ENCODE data around the gene CKB.

Gene CKB

DNA sequence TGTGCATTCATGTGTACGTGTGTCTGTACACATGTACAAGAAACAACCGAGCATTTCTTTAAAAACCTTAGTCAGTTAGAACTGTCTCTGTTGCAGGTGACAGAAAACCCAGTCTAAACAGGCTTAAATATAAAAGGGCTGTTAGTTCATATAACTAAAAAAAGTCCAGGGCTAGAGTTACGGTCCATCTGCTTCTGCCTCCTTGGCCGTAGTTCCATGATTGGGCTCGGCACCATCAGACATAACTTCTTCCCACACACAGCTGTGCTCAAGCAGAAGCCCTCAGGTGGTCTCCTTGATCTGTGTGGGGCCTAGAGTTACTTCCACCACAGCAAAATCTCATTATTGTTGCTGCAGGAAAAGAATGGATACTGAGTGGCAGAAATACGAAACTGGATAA, 34.6 kb downstream of the CKB start:
- no peak for DNase-seq (ENCODE audit: low read depth)

DNA sequence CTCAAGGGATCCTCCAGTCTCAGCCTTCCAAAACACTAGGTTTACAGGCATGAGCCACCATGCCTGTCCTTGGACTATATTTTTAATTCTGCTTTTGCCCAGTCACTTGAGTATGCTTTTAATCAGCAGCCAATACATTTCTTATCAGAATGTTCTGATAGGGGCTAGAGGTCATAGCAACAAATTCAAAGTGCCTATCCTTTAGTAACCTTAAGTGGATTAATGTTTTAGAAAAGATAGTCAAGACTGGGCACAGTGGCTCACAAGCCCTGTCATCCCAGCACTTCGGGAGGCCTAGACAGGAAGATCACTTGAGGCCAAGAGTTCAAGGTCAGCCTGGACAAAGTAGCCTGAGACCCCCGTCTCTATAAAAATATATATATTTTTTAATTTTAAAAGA, 37.1 kb downstream of the CKB start:
- DNase-seq (ENCODE audit: low read depth): no peak

DNA sequence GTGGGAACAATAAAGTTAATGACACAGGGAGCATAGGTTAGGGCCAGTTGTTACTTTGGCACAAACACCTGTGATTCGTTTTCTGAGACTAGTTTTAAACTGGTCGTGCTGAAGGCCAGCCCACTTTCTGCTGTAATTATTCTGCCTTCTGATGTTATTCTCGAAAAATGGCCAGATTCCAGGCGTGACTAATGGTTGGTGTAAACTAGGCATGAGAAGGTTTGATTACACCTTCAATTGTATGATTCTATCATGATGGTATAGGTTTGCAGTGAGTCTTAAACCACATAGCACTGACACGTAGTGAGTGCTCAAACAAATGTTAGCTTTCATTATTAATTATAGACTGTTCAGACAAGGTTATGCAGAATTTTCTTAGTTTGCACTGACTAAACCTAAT, 39.0 kb downstream of the CKB start:
- DNase-seq (ENCODE audit: low read depth): peak; percentile 85

DNA sequence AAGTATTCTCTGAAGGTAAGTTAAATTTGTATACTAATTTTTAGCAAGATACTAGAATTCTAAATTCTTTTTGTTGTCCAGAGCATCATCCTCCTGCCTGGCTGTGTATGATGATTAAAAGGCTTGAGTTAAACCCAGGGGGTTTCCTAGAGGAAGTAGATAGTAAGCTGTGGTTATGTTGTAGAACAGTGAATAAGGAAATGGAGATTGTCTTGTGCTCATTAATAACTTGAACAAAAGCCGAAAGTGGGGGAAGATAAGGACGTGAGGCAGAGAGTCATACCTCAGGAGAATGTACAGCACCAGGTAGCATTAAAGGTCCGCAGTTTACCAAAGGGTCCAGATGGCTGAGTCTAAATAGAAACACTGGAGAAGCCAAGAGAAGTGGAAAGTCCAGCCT, 42.0 kb downstream of the CKB start:
- no peak for DNase-seq (ENCODE audit: low read depth)

DNA sequence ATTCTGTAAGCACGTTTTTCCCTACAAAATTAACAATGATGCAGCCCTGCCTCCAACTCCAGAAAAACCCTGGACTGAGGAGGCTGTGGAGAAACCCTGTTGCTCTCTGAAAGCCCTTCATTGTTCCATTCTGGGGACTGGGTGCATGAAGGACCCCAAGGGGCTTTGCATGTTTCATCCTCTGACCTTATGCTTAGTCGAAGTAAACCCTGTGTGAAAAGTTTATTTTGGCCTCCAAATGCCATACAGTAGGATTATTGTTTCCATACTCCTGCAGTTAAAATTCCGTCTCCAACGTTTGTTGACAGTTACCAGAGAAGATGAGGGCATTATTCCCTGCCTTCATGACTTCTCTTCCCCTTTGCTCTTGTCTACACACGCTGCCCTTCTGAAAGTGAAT, 46.0 kb downstream of the CKB start:
- no peak for DNase-seq (ENCODE audit: low read depth)

GRCh38 chr14:103476065-103476464, 46.6 kb downstream of the CKB start:
- DNase-seq (ENCODE audit: low read depth): no peak

DNA sequence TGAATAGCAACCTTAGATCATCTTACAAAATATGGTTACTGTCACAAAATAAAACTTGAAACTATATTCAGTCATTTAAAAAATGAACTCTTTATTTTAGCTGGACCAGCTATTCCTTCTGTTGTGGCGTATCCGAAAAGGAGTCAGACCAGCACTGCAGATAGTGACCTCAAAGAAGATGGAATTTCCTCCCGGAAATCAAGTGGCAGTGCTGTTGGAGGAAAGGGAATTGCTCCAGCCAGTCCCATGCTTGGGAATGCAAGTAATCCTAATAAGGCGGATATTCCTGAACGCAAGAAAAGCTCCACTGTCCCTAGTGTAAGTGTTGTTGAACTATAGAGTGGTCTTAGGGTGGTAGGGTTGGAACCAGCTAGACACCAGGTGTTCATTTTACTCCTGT, 47.7 kb downstream of the CKB start:
- no peak for DNase-seq (ENCODE audit: low read depth)

DNA sequence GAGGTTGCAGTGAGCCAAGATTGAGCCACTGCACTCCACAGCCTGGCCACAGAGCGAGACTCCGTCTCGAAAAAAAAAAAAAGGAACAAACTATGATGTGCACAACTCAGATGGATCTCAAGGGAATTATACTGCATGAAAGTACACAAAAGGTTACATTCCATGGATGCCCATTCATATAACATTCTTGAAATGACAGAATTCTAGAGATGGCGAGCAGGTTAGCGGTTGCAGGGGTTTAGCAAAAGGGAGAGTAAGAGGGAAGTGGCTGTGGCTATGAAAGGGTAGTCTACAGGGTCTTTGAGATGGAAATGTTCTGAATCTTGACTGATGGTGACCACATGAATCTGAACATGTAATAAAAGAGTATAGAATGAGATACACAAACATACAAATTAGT, 49.7 kb downstream of the CKB start:
- DNase-seq (ENCODE audit: low read depth): no peak

Measured in HS-5 (cell line).